ENCODE measurements around the gene PRDM8.
A peak's percentile ranks its signal among the peaks of the same experiment; 100 is the strongest.

The PRDM8 gene

DNA sequence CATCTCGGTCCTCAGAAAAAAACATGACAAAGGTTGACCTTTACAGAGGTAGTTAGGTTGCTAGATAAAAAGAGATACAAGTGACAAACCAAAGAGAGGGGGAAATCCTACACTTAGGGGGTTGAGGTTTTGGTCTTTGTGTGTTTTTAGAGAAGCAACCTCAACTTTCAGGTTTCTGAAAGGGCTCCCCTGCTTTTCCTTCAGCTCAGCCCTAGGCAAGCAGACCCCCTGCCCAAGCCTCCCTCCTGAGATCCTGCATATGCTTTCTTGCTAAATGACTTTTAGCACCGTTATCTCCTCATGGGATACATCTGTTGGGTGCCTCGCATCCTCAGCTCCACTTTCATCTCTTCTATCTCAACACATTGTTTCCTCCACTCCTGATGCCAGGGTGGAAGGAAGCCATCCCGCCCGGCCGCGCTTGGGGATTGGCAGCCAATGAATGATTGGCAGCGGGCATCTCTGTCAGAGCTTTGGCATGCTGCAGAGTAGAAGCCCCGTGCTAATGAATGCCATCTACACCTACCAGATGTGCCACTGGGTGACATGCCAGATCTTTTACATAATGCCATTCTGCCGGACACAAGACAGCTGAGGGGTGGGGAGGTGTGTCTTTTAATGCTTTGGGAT is 15.0 kb upstream of the PRDM8 start:
- Histone ChIP-seq H2AFZ (ENCODE audit: low read depth, low read length, severe bottlenecking) (no peak overlapping the region), H3F3A (ENCODE audit: insufficient read depth) (no peaks in the 10 kb centered on the region), H3K9me2 (replicated peaks; ENCODE audit: insufficient read depth, low read length) (no peaks in the 10 kb centered on the region), H3K4me2 (ENCODE audit: low read depth, low read length, poor library complexity, severe bottlenecking) (no peak overlapping the region), H3K4me3 (ENCODE audit: insufficient read depth, low read length, poor library complexity, severe bottlenecking) (no peak overlapping the region), H4K20me1 (ENCODE audit: low read depth, low read length) (no peaks in the 10 kb centered on the region), H3K9me3 (ENCODE audit: insufficient read depth, low read length) (no peaks in the 10 kb centered on the region), H3K27me3 (ENCODE audit: low read length) (no peaks in the 10 kb centered on the region), H3K27ac (ENCODE audit: low read depth, low read length) (no peak overlapping the region), H3K36me3 (ENCODE audit: low read length) (no peaks in the 10 kb centered on the region), H3K9ac (ENCODE audit: low read length) (no peak overlapping the region), H3K79me2 (ENCODE audit: insufficient read depth, low read length) (no peaks in the 10 kb centered on the region)
- no peak for TF ChIP-seq EZH2phosphoT487 (conservative IDR thresholded peaks at IDR 0.05; ENCODE audit: low read length)
- TF ChIP-seq, protein P1, sequence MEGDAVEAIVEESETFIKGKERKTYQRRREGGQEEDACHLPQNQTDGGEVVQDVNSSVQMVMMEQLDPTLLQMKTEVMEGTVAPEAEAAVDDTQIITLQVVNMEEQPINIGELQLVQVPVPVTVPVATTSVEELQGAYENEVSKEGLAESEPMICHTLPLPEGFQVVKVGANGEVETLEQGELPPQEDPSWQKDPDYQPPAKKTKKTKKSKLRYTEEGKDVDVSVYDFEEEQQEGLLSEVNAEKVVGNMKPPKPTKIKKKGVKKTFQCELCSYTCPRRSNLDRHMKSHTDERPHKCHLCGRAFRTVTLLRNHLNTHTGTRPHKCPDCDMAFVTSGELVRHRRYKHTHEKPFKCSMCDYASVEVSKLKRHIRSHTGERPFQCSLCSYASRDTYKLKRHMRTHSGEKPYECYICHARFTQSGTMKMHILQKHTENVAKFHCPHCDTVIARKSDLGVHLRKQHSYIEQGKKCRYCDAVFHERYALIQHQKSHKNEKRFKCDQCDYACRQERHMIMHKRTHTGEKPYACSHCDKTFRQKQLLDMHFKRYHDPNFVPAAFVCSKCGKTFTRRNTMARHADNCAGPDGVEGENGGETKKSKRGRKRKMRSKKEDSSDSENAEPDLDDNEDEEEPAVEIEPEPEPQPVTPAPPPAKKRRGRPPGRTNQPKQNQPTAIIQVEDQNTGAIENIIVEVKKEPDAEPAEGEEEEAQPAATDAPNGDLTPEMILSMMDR (IDR thresholded peaks at IDR 0.05; ENCODE audit: insufficient read depth, low read length, poor library complexity, severe bottlenecking), result no peak

DNA sequence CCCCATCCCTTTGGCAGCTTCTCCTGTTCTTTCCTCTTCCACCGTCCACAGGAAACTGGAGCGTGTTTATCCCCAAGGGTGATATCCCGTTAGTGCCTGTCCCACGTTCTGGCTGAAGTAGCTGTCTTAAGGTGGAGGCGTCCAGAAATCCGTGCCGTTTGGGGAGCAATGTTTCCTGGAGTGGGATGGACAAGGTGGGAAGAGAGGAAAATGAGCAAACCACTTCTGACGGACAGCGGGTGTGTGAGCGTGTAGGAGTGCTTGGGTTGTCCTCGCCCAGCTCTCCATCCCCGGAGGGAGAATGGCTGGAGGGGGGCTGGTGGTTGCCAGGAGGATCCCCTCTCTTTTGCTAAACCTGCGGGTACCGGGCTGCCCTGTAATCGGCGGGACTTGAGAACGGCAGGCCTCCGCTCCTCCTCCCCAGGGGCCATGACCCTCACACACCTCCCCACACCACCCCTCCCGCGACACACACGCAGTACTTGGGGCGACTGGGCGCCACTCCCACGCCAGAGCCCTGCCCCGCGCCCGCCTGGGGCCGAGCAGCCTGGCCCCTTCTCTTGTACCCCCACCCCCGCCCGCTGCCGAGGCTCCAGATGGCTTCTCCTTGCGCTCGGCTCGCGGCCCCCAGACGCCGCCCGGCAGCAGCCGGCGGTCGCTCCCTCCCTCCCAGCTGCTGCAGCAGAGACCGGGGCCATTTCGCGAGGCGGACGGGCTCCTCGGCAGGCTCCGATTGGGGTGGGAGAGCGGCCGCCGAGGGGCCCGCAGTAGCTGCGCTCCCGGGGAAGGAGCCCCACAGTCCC is 13.9 kb upstream of the PRDM8 start:
- H3K27ac ChIP-seq (ENCODE audit: low read depth, low read length), result no peak overlapping the region
- H3K27me3 ChIP-seq (ENCODE audit: low read length), result no peaks in the 10 kb centered on the region
- no peaks in the 10 kb centered on the region for H4K20me1 ChIP-seq (ENCODE audit: low read depth, low read length)
- no peak overlapping the region for H3K4me2 ChIP-seq (ENCODE audit: low read depth, low read length, poor library complexity, severe bottlenecking)
- TF ChIP-seq, protein P1 (IDR thresholded peaks at IDR 0.05; ENCODE audit: insufficient read depth, low read length, poor library complexity, severe bottlenecking), result no peak
- no peak for TF ChIP-seq EZH2phosphoT487 (conservative IDR thresholded peaks at IDR 0.05; ENCODE audit: low read length)
- no peak overlapping the region for H3K9ac ChIP-seq (ENCODE audit: low read length)
- no peaks in the 10 kb centered on the region for H3K36me3 ChIP-seq (ENCODE audit: low read length)
- H2AFZ ChIP-seq (ENCODE audit: low read depth, low read length, severe bottlenecking), result no peak overlapping the region
- H3K9me2 ChIP-seq (replicated peaks; ENCODE audit: insufficient read depth, low read length), result no peaks in the 10 kb centered on the region
- H3F3A ChIP-seq (ENCODE audit: insufficient read depth), result no peaks in the 10 kb centered on the region
- H3K4me3 ChIP-seq (ENCODE audit: insufficient read depth, low read length, poor library complexity, severe bottlenecking), result no peak overlapping the region
- no peaks in the 10 kb centered on the region for H3K79me2 ChIP-seq (ENCODE audit: insufficient read depth, low read length)
- H3K9me3 ChIP-seq (ENCODE audit: insufficient read depth, low read length), result no peaks in the 10 kb centered on the region

DNA sequence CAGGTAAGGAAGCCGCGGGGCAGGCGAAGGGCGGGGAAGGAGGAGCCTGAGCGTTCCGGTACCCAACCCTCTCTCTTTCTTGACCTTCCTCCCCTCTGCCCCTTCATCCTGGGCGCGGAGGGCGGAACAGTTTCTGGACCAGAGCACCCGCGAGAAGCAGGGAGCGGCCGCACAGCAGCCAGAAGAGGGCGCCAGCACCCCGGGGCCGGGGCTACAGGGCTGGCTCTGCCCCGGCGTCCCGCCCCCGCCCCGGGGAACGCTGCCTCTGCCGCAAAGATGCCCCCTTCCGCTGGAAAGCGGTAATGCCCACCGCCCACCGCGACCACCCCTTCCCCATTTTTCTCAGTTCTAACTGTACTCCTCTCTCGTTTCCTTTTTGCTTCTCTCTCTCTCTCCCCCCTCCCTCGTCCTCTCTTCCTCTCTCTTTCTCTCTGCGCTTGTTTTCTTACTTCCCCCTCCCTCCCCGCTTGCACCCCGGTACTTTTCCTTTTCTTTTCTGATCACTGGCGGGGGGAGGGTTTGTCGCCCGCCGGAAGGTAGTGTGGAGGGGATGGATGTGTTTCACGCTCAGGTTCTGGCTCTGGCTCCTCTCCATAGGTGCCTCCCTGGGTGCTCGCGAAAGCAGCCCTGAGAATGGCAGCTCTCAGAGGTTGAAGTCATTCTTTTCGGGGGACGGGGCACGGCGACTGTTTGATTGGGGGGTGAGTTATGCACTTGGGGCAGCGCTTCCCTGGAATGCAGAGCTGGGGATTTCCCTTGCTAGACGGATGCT is 13.1 kb upstream of the PRDM8 start:
- Histone ChIP-seq H3K9me3 (ENCODE audit: insufficient read depth, low read length) (no peaks in the 10 kb centered on the region), H3F3A (ENCODE audit: insufficient read depth) (no peaks in the 10 kb centered on the region), H3K79me2 (ENCODE audit: insufficient read depth, low read length) (no peaks in the 10 kb centered on the region), H3K9me2 (replicated peaks; ENCODE audit: insufficient read depth, low read length) (no peaks in the 10 kb centered on the region), H3K27ac (ENCODE audit: low read depth, low read length) (no peak overlapping the region), H2AFZ (ENCODE audit: low read depth, low read length, severe bottlenecking) (peak overlapping the region; percentile 85), H3K36me3 (ENCODE audit: low read length) (no peaks in the 10 kb centered on the region), H3K4me3 (ENCODE audit: insufficient read depth, low read length, poor library complexity, severe bottlenecking) (peak overlapping the region; percentile 59), H3K4me2 (ENCODE audit: low read depth, low read length, poor library complexity, severe bottlenecking) (peak overlapping the region; percentile 80), H3K9ac (ENCODE audit: low read length) (peak overlapping the region; percentile 58), H4K20me1 (ENCODE audit: low read depth, low read length) (no peaks in the 10 kb centered on the region), H3K27me3 (ENCODE audit: low read length) (no peaks in the 10 kb centered on the region)
- TF ChIP-seq, protein P1 (IDR thresholded peaks at IDR 0.05; ENCODE audit: insufficient read depth, low read length, poor library complexity, severe bottlenecking), result peak; percentile 11
- no peak for TF ChIP-seq EZH2phosphoT487 (conservative IDR thresholded peaks at IDR 0.05; ENCODE audit: low read length)
